GM18861 (cell line): ENCODE results near the gene PHYHIPL.
"Not testable (repeated sequence)": the region's sequence is repeated elsewhere in the genome, so short reads cannot be mapped to it uniquely, and the experiment has no call there.

Source experiments
- ATAC-seq: cut with Tn5 transposase; IDR thresholded peaks from one replicate; pipeline ENCODE4 v1.9.1; 2021; ENCODE audit not compliant: unreplicated experiment

The PHYHIPL gene

GRCh38 chr10:59190332-59190731 is 13.9 kb downstream of the PHYHIPL start:
- no peak for ATAC-seq

DNA sequence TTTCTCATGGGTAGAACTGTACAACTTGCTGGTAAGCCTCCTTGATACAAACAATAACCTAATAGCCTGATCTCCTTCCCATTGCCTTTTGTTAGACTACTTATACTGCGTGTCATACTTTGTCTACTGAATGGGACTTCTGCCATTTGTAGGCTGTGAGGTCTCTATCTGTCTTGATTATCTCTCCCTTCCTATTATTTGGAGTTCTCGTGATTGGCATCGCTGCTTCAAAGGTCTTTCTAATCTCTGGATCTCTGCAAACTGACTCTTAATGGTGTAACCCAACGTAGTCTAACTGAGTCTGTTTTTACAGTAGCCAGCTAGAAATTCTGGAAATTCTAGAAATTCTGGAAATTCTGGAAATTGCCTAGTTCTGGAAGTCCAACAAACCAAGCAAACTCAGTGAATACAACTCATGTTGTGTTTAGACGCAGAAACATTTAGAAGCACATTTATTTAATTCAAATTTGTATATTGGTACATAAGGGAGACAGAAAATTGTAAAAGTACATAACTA is 29.8 kb downstream of the PHYHIPL start:
- no peak for ATAC-seq

GRCh38 chr10:59212301-59212798 is 35.9 kb downstream of the PHYHIPL start:
- no peak for ATAC-seq

DNA sequence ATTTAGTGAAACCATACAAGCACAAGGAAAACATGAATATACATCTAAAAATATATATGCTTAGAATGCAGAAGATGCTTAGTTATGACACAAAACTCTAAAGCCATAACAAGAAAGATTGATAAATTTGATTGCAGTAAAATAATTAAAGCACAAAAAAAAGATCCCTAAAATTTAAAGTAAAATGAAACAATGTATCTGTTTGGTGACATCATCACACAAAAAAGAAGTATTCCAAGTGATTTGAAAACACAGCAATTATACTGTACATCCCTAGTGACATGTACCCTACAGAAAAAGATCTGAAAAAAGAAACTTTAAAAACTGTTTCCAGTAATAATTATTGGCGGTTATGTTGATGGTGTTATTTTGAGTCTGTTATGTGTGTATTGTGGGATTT is 37.7 kb downstream of the PHYHIPL start:
- ATAC-seq = no peak

- no peak for ATAC-seq
These were observed 39.9 kb downstream of the PHYHIPL start for GRCh38 chr10:59216178-59216869.

DNA sequence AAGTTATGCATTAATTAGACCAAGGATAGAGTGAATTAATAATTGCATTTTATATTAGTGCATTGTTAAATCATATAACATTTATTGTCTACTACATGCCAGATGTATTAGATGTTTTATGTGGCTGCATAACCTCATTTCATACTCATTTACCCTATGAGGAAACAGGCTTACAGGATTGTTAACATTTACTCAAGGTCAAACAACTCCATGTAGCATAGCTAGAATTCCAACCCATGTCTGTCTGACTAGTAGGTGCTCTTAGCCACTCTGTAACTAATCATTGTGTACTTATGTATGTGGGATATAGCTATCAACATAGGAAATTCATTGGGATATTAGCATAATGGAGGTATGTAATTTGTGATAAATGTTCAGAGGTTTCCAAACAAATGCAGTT is 46.3 kb downstream of the PHYHIPL start:
- no peak for ATAC-seq

GRCh38 chr10:59223597-59223996 is 47.2 kb downstream of the PHYHIPL start:
- ATAC-seq = not testable (repeated sequence)

- no peak for ATAC-seq
These were observed 48.8 kb downstream of the PHYHIPL start for GRCh38 chr10:59225211-59225610.

- ATAC-seq = no peak
These were observed 50.8 kb downstream of the PHYHIPL start for GRCh38 chr10:59227136-59227673.

- no peak for ATAC-seq
These were observed 53.0 kb downstream of the PHYHIPL start for GRCh38 chr10:59229441-59229840.

DNA sequence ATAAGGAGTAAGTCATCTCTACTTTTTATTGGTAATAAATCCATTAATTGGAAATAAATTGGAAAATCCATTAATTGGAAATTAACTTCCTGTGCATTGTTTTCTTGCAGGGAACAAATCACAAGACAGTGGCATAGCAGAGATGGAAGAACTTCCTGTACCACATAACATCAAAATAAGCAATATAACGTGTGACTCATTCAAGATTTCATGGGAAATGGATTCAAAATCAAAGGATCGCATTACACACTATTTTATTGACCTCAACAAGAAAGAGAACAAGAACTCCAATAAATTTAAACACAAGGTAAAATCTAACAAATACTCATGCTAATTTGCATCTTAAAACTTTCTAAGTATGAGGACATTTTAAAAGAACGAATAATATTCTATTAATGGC is 57.8 kb downstream of the PHYHIPL start:
- no peak for ATAC-seq

DNA sequence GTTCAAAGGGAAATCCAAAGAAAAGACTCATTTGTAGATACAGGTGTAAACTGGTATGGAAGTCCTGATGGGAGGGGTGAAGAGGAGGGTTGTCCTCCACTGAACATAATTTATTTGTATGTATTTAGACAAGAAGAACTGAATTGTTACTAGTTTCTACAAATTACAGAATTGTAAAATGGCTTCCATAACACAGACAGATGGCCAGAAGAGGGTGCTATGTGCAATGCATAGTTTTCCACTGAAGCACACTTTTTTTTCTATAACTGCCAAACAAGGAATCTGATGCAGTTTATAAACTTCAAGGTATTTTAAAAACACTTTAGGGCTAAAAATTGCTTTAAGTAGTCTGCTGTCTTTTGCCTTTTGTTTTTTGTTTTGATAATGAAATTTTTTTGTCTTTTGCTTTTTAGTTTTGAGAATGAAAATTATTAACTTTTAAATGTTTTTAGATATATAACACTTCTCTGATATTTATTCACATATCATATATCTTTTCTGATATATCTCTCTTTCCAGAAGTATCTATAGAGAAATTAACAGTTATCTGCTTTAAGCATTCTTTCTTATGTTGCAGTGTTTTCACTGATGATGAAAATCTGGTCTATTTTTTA is 58.5 kb downstream of the PHYHIPL start:
- ATAC-seq = no peak

- no peak for ATAC-seq
These were observed 59.7 kb downstream of the PHYHIPL start for GRCh38 chr10:59236064-59236697.

GRCh38 chr10:59237775-59238174 is 61.3 kb downstream of the PHYHIPL start:
- ATAC-seq = no peak

DNA sequence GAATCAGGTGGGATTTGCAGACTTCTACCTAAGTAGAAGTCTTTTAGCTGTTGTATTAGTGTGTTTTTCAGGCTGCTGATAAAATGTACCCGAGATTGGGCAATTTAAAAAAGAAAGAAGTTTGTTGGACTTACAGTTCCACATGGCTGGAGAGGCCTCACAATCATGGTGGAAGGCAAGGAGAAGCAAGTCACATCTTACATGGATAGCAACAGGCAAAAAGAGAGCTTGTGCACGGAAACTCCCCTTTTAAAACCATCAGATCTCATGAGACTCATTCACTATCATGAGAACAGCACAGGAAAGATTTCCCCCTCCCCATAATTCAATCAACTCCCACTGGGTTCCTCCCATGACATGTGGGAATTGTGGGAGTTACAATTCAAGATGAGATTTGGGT is 62.7 kb downstream of the PHYHIPL start:
- not testable (repeated sequence) for ATAC-seq

GRCh38 chr10:59240582-59241183 is 64.2 kb downstream of the PHYHIPL start:
- no peak for ATAC-seq

DNA sequence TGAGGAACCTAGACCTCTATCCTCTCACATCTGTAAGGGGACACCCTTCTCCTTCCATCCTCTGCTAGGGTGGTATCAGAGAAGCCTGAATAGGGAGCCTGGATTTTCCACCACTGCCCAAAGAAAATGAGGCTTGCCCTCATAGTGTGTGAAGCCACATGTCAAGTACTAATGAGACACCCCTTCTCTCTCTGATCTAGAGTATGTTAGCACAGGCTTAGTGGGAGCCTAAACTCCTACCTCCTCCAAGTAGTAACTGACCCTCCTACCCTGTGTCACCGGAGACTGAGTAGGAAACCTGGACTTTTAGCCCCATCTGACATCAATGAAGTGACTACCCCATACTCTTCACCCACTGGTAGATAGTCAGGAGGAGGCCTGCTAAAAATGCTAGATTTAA is 65.6 kb downstream of the PHYHIPL start:
- no peak for ATAC-seq

DNA sequence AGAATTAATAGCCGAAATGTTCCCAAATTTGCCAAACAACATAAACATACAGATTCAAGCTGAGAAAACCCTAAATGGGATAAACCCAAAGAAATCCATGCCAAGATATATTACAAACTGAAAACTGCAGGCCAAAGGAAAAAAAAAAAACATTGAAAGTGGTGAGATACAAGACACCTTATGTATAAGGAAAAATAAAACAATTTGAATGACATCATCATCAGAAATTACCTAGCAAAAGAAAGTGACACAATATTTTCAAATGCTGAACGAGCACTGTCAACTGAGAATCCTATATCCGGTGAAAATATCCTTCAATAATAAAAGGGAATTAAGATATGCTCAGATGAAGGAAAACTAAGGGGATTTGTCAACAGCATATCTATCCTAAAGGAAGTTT is 66.5 kb downstream of the PHYHIPL start:
- no peak for ATAC-seq

GRCh38 chr10:59243611-59244195 is 67.3 kb downstream of the PHYHIPL start:
- no peak for ATAC-seq

DNA sequence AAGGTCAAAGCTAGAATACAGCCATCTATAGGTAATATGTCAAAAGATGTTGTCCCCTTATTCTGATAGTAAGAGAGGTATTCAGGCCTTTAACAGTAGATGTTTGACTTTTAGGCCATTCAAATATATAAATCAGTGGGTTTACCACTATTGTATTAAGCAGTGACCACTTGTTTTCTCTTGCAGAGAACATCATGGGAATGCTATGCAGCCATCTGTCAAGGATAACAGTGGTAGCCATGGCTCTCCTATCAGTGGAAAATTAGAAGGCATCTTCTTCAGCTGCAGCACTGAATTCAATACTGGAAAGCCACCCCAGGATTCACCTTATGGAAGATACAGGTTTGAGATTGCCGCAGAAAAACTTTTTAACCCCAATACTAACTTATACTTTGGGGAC is 68.4 kb downstream of the PHYHIPL start:
- ATAC-seq = no peak

DNA sequence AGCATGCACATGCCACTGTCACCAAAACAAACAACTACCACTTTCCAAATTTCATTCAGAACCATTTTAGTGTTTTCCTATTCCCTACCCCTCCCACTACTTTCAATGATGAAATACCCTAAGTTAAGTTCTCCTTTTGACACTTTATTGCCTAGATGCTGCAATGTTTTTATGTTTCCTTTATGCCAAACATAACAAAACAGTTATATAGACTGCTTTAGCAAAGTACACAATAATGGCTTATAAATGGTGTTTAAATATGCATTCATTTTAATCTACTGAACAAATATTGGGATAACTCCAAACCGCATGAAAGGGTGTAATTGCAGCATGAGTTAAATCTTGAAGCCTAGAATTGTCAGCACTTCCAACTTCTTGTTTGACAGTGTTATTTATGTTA is 69.2 kb downstream of the PHYHIPL start:
- no peak for ATAC-seq
